GM23248 (cell line): ENCODE results near the gene PLAC8L1.

ENCODE experiments used
- EZH2 ChIP-seq: fragments of 200-600 bp; sonication (generic); IDR thresholded peaks from 2 replicates; pipeline ENCODE4 v1.6.1; 2018; ENCODE audit warnings: antibody characterized with exemption, mild to moderate bottlenecking; ENCODE audit not compliant: insufficient read depth, poor library complexity, severe bottlenecking
- EZH2phosphoT487 ChIP-seq: fragments of 200-600 bp; sonication (generic); IDR thresholded peaks from 2 replicates; pipeline ENCODE4 v1.6.1; 2018; ENCODE audit warnings: antibody characterized with exemption, moderate library complexity, mild to moderate bottlenecking, low read depth; ENCODE audit not compliant: insufficient read depth

GRCh38 chr5:146052780-146053179 lies 52.6 kb downstream of the PLAC8L1 start:
- TF ChIP-seq EZH2phosphoT487 (no peak), EZH2 (no peak)
